HG03354 (cell line): ENCODE results near the gene KRTAP12-2.
"Not testable (repeated sequence)": the region's sequence is repeated elsewhere in the genome, so short reads cannot be mapped to it uniquely, and the experiment has no call there.

Experiments
- ATAC-seq: cut with Tn5 transposase; IDR thresholded peaks from one replicate; pipeline ENCODE4 v1.9.1; 2021; ENCODE audit warnings: mild to moderate bottlenecking; ENCODE audit not compliant: unreplicated experiment, poor library complexity, severe bottlenecking

KRTAP12-2 gene

DNA sequence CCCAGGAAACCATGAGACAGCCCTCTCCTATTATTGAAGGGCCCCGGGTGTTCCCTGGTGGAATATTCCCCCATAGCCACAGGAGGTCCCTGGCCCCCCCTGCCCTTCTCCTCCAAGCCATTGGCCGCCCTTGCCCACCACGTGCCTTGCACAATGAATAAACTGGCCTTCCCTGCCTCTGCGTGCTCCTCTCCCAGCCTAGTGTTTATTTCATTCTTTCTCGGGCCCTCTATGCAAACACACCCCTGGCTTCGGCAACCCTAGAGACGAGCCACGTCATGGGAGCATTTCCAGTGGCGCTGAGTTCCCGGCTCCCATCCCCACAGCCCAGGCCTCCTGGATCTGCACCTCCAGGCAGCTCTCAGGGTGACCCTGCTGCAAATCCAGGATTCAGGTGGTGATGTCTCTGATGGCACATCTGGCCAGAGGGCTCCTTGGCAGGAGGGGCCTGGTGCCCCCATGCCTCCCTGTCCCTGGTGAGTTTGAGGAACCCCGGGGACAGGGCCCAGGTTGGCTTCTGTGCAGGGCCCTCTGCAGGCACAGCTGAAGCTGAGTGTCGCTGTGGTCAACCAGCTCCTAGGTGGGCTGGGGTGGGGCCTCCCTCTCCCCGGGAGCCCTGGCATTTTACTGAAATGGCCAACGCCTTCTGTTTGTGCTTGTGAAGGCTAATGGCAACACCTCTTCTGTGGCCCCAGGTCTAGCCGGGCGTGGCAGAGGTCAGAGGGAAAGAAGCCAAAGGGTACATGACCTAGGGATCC is 36.4 kb upstream of the KRTAP12-2 start:
- no peak for ATAC-seq

DNA sequence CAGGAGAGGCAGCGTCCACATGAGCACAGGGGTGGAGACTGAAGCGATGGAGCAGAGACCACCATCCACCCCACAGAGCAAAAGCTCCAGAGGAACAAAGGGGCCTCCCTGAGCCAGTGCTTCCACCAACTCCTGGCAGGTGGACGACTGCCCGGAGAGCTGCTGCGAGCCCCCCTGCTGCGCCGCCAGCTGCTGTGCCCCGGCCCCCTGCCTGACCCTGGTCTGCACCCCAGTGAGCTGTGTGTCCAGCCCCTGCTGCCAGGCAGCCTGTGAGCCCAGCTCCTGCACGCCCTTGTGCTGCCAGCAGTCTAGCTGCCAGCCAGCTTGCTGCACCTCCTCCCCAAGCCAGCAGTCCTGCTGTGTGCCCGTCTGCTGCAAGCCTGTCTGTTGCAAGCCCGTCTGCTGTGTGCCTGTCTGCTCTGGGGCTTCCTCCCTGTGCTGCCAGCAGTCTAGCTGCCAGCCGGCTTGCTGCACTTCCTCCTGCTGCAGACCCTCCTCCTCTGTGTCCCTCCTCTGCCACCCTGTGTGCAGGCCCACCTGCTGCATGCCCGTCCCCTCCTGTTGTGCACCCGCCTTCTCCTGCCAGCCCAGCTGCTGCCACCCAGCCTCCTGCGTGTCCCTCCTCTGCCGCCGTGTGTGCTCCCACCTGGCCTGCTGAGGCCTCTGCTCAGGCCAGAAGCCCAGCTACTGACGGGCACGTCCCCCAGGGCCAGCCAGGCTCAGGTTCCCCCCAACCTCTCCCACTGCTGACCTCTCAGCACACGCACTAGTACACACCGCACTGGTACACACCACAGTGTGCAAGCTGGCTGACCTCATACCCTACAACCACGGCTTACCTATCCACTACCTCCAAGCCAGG is 35.6 kb upstream of the KRTAP12-2 start:
- no peak for ATAC-seq

DNA sequence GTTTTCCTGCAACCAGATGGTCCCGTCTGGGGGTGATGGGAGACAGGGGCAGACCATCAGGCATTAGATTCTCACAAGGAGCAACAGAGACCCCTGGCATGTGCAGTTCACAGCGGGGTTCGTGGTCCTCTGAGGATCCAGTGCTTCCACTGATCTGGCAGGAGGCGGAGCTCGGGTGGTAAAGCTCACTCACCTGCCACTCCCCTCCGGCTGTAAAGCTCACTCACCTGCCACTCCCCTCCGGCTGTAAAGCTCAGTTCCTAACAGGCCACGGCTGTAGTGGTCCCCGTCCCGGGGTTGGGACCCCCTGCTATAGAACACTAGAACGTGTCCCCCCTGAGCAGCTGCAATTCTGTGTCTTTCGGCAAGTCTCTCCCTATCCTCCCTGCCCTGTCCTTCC is 34.8 kb upstream of the KRTAP12-2 start:
- no peak for ATAC-seq

GRCh38 chr21:44701023-44701400 is 34.3 kb upstream of the KRTAP12-2 start:
- ATAC-seq: no peak

GRCh38 chr21:44700101-44701022 is 33.6 kb upstream of the KRTAP12-2 start:
- no peak for ATAC-seq

DNA sequence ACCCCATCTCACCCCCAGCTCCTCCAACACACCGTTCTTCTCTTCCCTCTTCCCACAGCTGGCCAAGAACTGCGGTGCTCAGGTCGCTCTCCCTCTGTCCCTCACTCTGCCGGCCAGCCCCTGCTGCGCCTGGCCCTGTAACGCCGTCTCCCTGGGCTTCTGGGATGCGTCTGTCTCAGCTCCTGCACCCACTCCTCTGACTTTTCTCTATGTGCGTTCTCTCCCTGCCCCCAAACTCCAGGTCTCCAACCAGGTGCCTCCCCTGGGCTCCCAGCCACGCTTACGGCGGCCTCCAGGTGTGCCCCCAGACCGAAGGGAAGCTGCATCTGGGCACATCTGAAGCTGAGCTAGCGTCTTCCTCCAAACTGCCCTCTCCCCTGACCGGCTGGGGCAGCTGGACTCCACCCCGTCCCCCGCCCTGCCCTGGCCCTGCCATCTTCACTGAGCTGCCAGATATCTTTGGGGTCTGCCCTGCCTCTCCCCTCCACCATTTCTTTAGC is 32.8 kb upstream of the KRTAP12-2 start:
- no peak for ATAC-seq

GRCh38 chr21:44697811-44698734 is 31.3 kb upstream of the KRTAP12-2 start:
- no peak for ATAC-seq

GRCh38 chr21:44697172-44697810 is 30.6 kb upstream of the KRTAP12-2 start, which contains the start of gene KRTAP10-12:
TSS of gene KRTAP10-12 (plus strand) at chr21:44697172. CDS start at chr21:44697202, 30 bp downstream.
- not testable (repeated sequence) for ATAC-seq

DNA sequence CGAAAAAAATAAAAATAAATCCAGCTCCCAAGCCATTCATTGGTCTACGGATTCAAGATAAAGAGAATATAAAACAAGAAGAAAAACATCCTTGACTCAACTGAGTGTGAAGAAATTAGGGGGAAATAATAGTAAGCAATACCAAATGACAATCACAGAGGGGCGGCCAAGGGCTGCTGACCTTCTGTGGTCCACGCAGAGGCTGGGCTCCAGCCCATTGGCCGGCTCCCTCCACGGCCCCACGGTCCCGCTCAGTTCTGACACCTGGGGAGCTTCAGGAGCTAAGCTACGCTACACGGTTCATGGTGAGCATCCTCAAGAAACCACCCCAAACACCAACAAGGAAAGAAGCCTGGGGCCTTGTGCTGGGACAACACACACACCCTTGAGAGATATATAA is 29.8 kb upstream of the KRTAP12-2 start:
- no peak for ATAC-seq

- no peak for ATAC-seq
Measured at GRCh38 chr21:44695641-44696040, 28.9 kb upstream of the KRTAP12-2 start.

- no peak for ATAC-seq
Measured at GRCh38 chr21:44695184-44695583, 28.5 kb upstream of the KRTAP12-2 start.

DNA sequence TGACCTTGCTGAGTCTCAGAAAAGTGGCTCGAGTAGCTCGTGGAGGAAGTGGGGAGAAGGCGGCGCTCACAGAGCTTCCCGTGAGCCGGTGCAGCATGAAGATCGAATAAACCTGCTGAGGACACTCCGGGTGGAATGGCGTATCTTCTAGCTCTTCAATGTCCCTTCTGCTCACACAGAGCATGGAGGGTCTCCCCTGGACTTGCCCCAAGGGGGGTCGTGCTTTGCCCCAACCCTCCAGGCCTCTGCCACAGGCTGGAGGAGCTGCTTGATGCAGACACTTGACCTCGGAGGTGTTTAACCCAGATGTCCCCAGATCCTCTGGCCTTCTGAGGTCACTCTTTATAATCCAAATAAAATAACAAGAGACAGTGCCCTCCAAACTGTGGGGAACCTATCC is 28.0 kb upstream of the KRTAP12-2 start:
- ATAC-seq: no peak

DNA sequence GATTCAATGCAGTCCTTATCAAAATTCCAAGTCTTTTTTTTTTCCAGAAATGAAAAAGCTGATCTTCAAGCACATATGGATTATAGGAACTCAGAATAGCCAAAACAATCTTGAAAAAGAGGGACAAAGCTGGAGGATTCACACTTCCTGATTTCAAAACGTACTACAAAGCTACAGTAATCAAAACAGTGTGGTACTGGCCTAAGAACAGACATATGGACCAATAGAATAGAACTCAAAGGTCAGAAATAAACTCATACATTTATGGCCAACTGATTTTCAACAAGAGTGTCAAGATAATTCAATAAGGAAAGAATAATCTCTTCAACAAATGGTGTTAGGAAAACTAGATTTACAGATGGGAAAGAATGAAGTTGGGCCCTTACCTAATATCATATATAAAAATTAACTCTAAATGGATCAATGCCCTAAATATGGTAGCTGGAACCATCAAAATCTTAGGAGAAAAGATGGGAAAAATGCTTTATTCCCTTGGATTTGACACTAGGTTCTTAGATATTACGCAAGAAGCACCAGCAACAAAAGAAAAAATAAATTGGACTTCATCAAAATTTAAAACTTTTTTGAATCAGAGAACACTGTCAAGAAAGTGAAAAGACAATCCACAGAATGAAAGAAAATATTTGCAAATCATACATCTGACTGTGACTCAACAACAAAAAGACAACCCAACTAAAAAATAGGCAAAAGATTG is 26.2 kb upstream of the KRTAP12-2 start:
- ATAC-seq: no peak

DNA sequence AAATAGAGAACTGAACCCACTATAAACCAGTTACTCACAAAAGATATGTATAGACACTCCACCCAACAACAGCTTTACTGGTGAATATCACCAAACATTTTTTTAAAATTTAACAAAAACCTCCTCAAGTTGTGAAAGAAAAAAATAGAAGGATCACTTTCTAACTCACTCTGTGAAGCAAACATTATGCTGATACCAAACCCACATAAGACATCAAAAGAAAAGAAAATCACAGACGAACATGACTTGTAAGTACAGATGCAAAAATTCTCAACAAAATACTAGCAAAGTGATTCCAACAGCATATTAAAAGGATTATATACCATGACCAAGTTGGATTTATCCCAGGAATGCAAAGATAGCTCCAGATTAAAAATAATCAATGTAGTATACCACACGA is 25.0 kb upstream of the KRTAP12-2 start:
- ATAC-seq: no peak

DNA sequence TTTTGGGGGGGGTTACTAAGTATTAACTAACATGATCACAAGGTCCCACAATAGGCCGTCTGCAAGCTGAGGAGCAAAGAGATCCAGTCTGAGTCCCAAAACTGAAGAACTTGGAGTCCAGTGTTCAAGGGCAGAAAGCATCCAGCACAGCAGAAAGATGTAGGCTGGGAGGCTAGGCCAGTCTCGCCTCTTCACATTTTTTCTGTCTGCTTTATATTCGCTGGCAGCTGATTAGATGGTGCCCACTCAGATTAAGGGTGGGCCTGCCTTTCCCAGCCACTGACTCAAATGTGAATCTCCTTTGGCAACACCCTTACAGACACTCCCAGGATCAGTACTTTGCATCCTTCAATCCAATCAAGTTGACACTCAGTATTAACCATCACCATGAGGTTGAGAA is 23.0 kb upstream of the KRTAP12-2 start:
- ATAC-seq: not testable (repeated sequence)

GRCh38 chr21:44687671-44688070 is 20.9 kb upstream of the KRTAP12-2 start:
- ATAC-seq: no peak

GRCh38 chr21:44686843-44687561 is 20.3 kb upstream of the KRTAP12-2 start:
- no peak for ATAC-seq
